ENCODE measurements around the gene PEAK3.

PEAK3 gene

GRCh38 chr19:2249880-2250765 is 31.9 kb downstream of the PEAK3 start:
- peaks cover 53% of the 10 kb centered on the region for H3K27me3 ChIP-seq (ENCODE audit: insufficient read depth, low read length)
- no peaks in the 10 kb centered on the region for H3K9me3 ChIP-seq (ENCODE audit: insufficient read depth, low read depth, low read length)
- H3K27ac ChIP-seq (ENCODE audit: low read length) = no peak overlapping the region
- peaks cover 25% of the 10 kb centered on the region for H3K36me3 ChIP-seq (ENCODE audit: insufficient read depth, low read depth, low read length)
- no peak overlapping the region for H3K9ac ChIP-seq (ENCODE audit: low read depth, low read length)
- no peak overlapping the region for H3K4me3 ChIP-seq (ENCODE audit: low read length)
- H3K4me1 ChIP-seq (ENCODE audit: insufficient read depth, low read length) = no peaks in the 10 kb centered on the region

DNA sequence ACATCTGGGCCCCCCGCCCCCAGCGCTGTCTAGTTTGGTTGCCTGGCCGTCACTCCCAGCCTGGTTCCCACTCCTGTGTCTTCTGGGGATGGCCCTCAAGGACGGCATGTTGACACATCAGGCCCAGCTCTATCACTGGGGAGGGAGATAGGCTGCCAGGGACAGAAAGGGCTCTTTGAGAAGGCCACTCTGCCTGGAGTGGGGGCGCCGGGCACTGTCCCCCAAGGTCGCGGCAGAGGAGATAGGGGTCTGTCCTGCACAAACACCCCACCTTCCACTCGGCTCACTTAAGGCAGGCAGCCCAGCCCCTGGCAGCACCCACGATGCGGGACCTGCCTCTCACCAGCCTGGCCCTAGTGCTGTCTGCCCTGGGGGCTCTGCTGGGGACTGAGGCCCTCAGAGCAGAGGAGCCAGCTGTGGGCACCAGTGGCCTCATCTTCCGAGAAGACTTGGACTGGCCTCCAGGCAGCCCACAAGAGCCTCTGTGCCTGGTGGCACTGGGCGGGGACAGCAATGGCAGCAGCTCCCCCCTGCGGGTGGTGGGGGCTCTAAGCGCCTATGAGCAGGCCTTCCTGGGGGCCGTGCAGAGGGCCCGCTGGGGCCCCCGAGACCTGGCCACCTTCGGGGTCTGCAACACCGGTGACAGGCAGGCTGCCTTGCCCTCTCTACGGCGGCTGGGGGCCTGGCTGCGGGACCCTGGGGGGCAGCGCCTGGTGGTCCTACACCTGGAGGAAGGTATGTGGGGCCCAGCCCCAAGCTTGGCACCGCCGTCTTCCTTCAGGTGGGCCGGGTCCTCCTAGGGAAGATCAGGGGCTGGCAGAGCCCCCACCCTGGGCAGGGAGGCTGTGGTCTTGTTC is 32.7 kb downstream of the PEAK3 start, which contains the start of gene AMH:
Gene AMH (plus strand): TSS at position 314 of the 857 bp plus-strand sequence. CDS start 10 bp downstream, at position 324.
- Histone ChIP-seq H3K4me1 (ENCODE audit: insufficient read depth, low read length) (no peaks in the 10 kb centered on the region), H3K27me3 (ENCODE audit: insufficient read depth, low read length) (peaks cover 46% of the 10 kb centered on the region), H3K36me3 (ENCODE audit: insufficient read depth, low read depth, low read length) (peaks cover 34% of the 10 kb centered on the region), H3K9ac (ENCODE audit: low read depth, low read length) (no peak within 1 kb of the TSS), H3K27ac (ENCODE audit: low read length) (no peak within 1 kb of the TSS), H3K4me3 (ENCODE audit: low read length) (no peak within 1 kb of the TSS), H3K9me3 (ENCODE audit: insufficient read depth, low read depth, low read length) (no peaks in the 10 kb centered on the region)

- Histone ChIP-seq H3K4me3 (ENCODE audit: low read length) (no peak overlapping the region), H3K9ac (ENCODE audit: low read depth, low read length) (no peak overlapping the region), H3K27me3 (ENCODE audit: insufficient read depth, low read length) (peaks cover 37% of the 10 kb centered on the region; the same call in 1 of the 2 replicates), H3K9me3 (ENCODE audit: insufficient read depth, low read depth, low read length) (no peaks in the 10 kb centered on the region), H3K27ac (ENCODE audit: low read length) (no peak overlapping the region), H3K36me3 (ENCODE audit: insufficient read depth, low read depth, low read length) (peaks cover 42% of the 10 kb centered on the region), H3K4me1 (ENCODE audit: insufficient read depth, low read length) (no peaks in the 10 kb centered on the region)
Observed at GRCh38 chr19:2248136-2249009, 33.6 kb downstream of the PEAK3 start.

- H3K4me1 ChIP-seq (ENCODE audit: insufficient read depth, low read length) = no peaks in the 10 kb centered on the region
- peaks cover 29% of the 10 kb centered on the region; the same call in 1 of the 2 replicates for H3K27me3 ChIP-seq (ENCODE audit: insufficient read depth, low read length)
- H3K9ac ChIP-seq (ENCODE audit: low read depth, low read length) = no peak overlapping the region
- H3K36me3 ChIP-seq (ENCODE audit: insufficient read depth, low read depth, low read length) = peaks cover 50% of the 10 kb centered on the region
- no peak overlapping the region for H3K4me3 ChIP-seq (ENCODE audit: low read length)
- no peaks in the 10 kb centered on the region for H3K9me3 ChIP-seq (ENCODE audit: insufficient read depth, low read depth, low read length)
- H3K27ac ChIP-seq (ENCODE audit: low read length) = no peak overlapping the region
Observed at GRCh38 chr19:2247433-2248101, 34.4 kb downstream of the PEAK3 start.

DNA sequence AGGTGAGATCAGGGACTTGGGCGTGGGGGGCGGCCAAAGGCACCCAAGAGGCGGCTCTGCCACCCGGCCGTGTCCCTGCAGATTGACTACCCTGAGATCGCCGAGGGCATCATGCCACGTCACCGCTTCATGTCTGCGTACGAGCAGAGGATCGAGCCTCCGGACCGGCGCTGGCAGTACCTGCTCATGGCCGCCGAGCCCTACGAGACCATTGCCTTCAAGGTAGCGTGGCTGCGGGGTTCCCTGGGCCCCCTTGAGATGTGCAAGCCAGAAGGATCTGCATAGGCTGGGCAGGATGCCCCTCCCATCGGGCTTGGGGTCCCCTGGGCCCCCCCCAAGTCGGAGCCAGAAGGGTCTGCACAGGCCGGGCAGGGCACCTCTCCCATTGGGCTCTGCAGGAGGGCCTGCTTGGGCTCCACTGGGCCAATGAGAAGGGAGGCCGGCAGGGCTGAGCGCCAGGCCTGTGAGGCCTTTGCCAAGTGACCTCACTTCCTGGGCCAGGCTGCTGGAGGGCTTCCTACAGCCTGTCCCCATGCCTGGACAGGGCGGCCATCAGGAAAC is 35.1 kb downstream of the PEAK3 start:
- Histone ChIP-seq H3K9ac (ENCODE audit: low read depth, low read length) (no peak overlapping the region), H3K9me3 (ENCODE audit: insufficient read depth, low read depth, low read length) (no peaks in the 10 kb centered on the region), H3K4me1 (ENCODE audit: insufficient read depth, low read length) (no peaks in the 10 kb centered on the region), H3K4me3 (ENCODE audit: low read length) (no peak overlapping the region), H3K36me3 (ENCODE audit: insufficient read depth, low read depth, low read length) (peaks cover 57% of the 10 kb centered on the region), H3K27me3 (ENCODE audit: insufficient read depth, low read length) (peaks cover 22% of the 10 kb centered on the region; the same call in 1 of the 2 replicates), H3K27ac (ENCODE audit: low read length) (no peak overlapping the region)

- H3K27ac ChIP-seq (ENCODE audit: low read length) = no peak overlapping the region
- H3K36me3 ChIP-seq (ENCODE audit: insufficient read depth, low read depth, low read length) = peaks cover 62% of the 10 kb centered on the region
- no peaks in the 10 kb centered on the region for H3K9me3 ChIP-seq (ENCODE audit: insufficient read depth, low read depth, low read length)
Observed at GRCh38 chr19:2246014-2246620, 35.9 kb downstream of the PEAK3 start.

DNA sequence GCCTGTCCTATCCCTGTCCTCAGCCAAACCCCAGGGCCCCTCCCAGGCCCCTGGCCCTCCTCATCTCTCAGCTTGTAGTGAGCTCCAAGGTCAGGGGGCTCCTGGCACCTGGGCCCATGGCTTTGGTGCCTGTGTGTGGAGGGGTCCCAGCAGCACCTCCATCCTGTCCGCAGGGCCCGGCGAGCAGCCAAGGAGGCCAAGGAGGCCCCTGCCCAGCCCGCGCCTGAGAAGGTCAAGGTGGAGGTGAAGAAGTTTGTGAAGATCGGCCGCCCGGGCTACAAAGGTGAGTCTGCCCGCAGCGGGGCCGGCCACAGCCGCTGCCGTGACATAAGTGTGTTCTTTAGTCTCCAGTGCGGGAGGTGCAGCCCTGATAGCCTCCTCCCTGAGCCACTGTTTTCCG is 36.7 kb downstream of the PEAK3 start:
- peaks cover 6% of the 10 kb centered on the region; the same call in 1 of the 2 replicates for H3K27me3 ChIP-seq (ENCODE audit: insufficient read depth, low read length)
- H3K36me3 ChIP-seq (ENCODE audit: insufficient read depth, low read depth, low read length) = peaks cover 69% of the 10 kb centered on the region
- H3K9ac ChIP-seq (ENCODE audit: low read depth, low read length) = no peak overlapping the region
- H3K27ac ChIP-seq (ENCODE audit: low read length) = no peak overlapping the region
- no peak overlapping the region for H3K4me3 ChIP-seq (ENCODE audit: low read length)
- H3K4me1 ChIP-seq (ENCODE audit: insufficient read depth, low read length) = peaks cover 4% of the 10 kb centered on the region; the same call in 1 of the 2 replicates
- no peaks in the 10 kb centered on the region for H3K9me3 ChIP-seq (ENCODE audit: insufficient read depth, low read depth, low read length)

More at GRCh38 chr19:2246014-2246620, 35.9 kb downstream of the PEAK3 start:
- H3K27me3 ChIP-seq (ENCODE audit: insufficient read depth, low read length) = peaks cover 15% of the 10 kb centered on the region; the same call in 1 of the 2 replicates
- H3K4me3 ChIP-seq (ENCODE audit: low read length) = no peak overlapping the region
- H3K9ac ChIP-seq (ENCODE audit: low read depth, low read length) = no peak overlapping the region
- no peaks in the 10 kb centered on the region; the same call in 1 of the 2 replicates for H3K4me1 ChIP-seq (ENCODE audit: insufficient read depth, low read length)

GRCh38 chr19:2244486-2244885 is 37.5 kb downstream of the PEAK3 start:
- no peaks in the 10 kb centered on the region; the same call in 1 of the 2 replicates for H3K27me3 ChIP-seq (ENCODE audit: insufficient read depth, low read length)
- peaks cover 69% of the 10 kb centered on the region for H3K36me3 ChIP-seq (ENCODE audit: insufficient read depth, low read depth, low read length)
- no peak overlapping the region for H3K9ac ChIP-seq (ENCODE audit: low read depth, low read length)
- no peak overlapping the region for H3K27ac ChIP-seq (ENCODE audit: low read length)
- H3K4me3 ChIP-seq (ENCODE audit: low read length) = no peak overlapping the region
- peaks cover 9% of the 10 kb centered on the region for H3K4me1 ChIP-seq (ENCODE audit: insufficient read depth, low read length)
- no peaks in the 10 kb centered on the region for H3K9me3 ChIP-seq (ENCODE audit: insufficient read depth, low read depth, low read length)

- H3K27me3 ChIP-seq (ENCODE audit: insufficient read depth, low read length) = no peaks in the 10 kb centered on the region; the same call in 1 of the 2 replicates
- H3K36me3 ChIP-seq (ENCODE audit: insufficient read depth, low read depth, low read length) = peaks cover 69% of the 10 kb centered on the region
- H3K4me1 ChIP-seq (ENCODE audit: insufficient read depth, low read length) = peaks cover 12% of the 10 kb centered on the region
- no peaks in the 10 kb centered on the region for H3K9me3 ChIP-seq (ENCODE audit: insufficient read depth, low read depth, low read length)
- no peak overlapping the region for H3K27ac ChIP-seq (ENCODE audit: low read length)
- no peak overlapping the region for H3K4me3 ChIP-seq (ENCODE audit: low read length)
- H3K9ac ChIP-seq (ENCODE audit: low read depth, low read length) = no peak overlapping the region
Observed at GRCh38 chr19:2244125-2244411, 37.9 kb downstream of the PEAK3 start.

Measured in iPS-20b (cell line).